Posterior cingulate gyrus (tissue), 11 donors: ENCODE measurements around the gene ERG.
A peak's percentile ranks its signal among the peaks of the same experiment; 100 is the strongest.

Experiments
- DNase-seq, 10 donors: peaks; one replicate each; pipeline versions ENCODE4 v3.0.0 to v3.0.0-alpha.2; 2020 to 2021; ENCODE audit warnings: mixed read lengths in 3 of 10
- intact Hi-C: fragments of 100-400 bp; cut with DNase I; formaldehyde crosslinking; loops from one replicate; pipeline ENCODE4 v1.15.1; 2023

The ERG gene

GRCh38 chr21:38498057-38498833 is at the start of gene ERG:
TSS of gene ERG (minus strand) at chr21:38498477. CDS start at chr21:38498380, 97 bp downstream.
- intact Hi-C loops = no loop called here
- no peak for DNase-seq

- DNase-seq = no peak
- intact Hi-C loops = no loop called here
Observed at GRCh38 chr21:38544661-38545060, 46.4 kb upstream of the ERG start.

- intact Hi-C loops = no loop called here
- no peak for DNase-seq
Observed at GRCh38 chr21:38542263-38542662, 44.0 kb upstream of the ERG start.

- intact Hi-C loops = no loop called here
- no peak for DNase-seq
Observed at GRCh38 chr21:38538353-38538752, 40.1 kb upstream of the ERG start.

GRCh38 chr21:38534591-38534990 is 36.3 kb upstream of the ERG start:
- DNase-seq = no peak
- intact Hi-C loops = no loop called here

GRCh38 chr21:38533887-38534286 is 35.6 kb upstream of the ERG start:
- intact Hi-C loops = no loop called here
- no peak for DNase-seq

GRCh38 chr21:38531591-38531990 is 33.3 kb upstream of the ERG start:
- DNase-seq = peak in 1 of 10 donors; percentile 6

GRCh38 chr21:38531039-38531541 is 32.8 kb upstream of the ERG start:
- intact Hi-C loops = no loop called here
- DNase-seq = no peak

More at GRCh38 chr21:38531591-38531990, 33.3 kb upstream of the ERG start:
- intact Hi-C loops = no loop called here

GRCh38 chr21:38527737-38528136 is 29.5 kb upstream of the ERG start:
- no peak for DNase-seq
- intact Hi-C loops = no loop called here

GRCh38 chr21:38525454-38525853 is 27.2 kb upstream of the ERG start:
- DNase-seq = no peak
- intact Hi-C loops = no loop called here

- intact Hi-C loops = no loop called here
- no peak for DNase-seq
Observed at GRCh38 chr21:38524168-38525153, 26.2 kb upstream of the ERG start.

- intact Hi-C loops = no loop called here
- DNase-seq = no peak
Observed at GRCh38 chr21:38520511-38520910, 22.2 kb upstream of the ERG start.

GRCh38 chr21:38511662-38512243 is 13.5 kb upstream of the ERG start:
- intact Hi-C loops = no loop called here
- DNase-seq = no peak

- DNase-seq = no peak
- intact Hi-C loops = no loop called here
Observed at GRCh38 chr21:38511198-38511597, 12.9 kb upstream of the ERG start.

- intact Hi-C loops = loop anchor here (5.0 to 10.0 kb wide), 3 partner anchors 207 to 670 kb away; no protein-coding TSS in a partner anchor
- no peak for DNase-seq
Observed at GRCh38 chr21:38507374-38507942, 9.2 kb upstream of the ERG start.

GRCh38 chr21:38506661-38507281 is 8.5 kb upstream of the ERG start:
- intact Hi-C loops = loop anchor here (5.0 to 10.0 kb wide), 3 partner anchors 208 to 671 kb away; no protein-coding TSS in a partner anchor
- DNase-seq = no peak

GRCh38 chr21:38505654-38506523 is 7.6 kb upstream of the ERG start:
- intact Hi-C loops = loop anchor here (5.0 to 10.0 kb wide), 3 partner anchors 209 to 671 kb away; no protein-coding TSS in a partner anchor
- DNase-seq = peak in 3 of 10 donors; percentile 16 to 26 (median 21)

- intact Hi-C loops = loop anchor here (10.0 kb wide), 1 partner anchor 211 kb away; no protein-coding TSS in a partner anchor
- DNase-seq = no peak
Observed at GRCh38 chr21:38504066-38504465, 5.8 kb upstream of the ERG start.

- DNase-seq = no peak
- intact Hi-C loops = loop anchor here (10.0 kb wide), 1 partner anchor 211 kb away; no protein-coding TSS in a partner anchor
Observed at GRCh38 chr21:38503583-38503982, 5.3 kb upstream of the ERG start.
